Natural killer cell treated with Interleukin-12 subunit alpha and Interleukin-12 subunit beta and Interleukin-15 and Interleukin-18, amount 100 ng/mL, for 72 hours (primary cell): Measurements from ENCODE around the gene CSMD2. TPM values are rescaled to one million over a fixed set of nuclear protein-coding genes. Genes with fewer than 3 reads are reported as not detected.

Experiments
- ATAC-seq, 2 donors: fragments of 150-1000 bp; cut with Tn5 transposase in 1 of 2; sonication (Bioruptor Pico), chemical (Tn5 transposase) in 1 of 2; 2 replicates each; pipeline ENCODE4 v1.10.0; 2021
- DNase-seq: peaks from one replicate; pipeline ENCODE4 v3.0.0; 2022; ENCODE audit warnings: low spot score
- H3K27ac Mint-ChIP-seq, 2 donors: 1 replicate in 1 of 2; 2 replicates in 1 of 2; pipeline ENCODE4 v1.8.0; 2022; ENCODE audit warnings: mixed read lengths in 2 of 2, mild to moderate bottlenecking in 1 of 2, moderate library complexity in 1 of 2
- H3K27me3 Mint-ChIP-seq, 2 donors: 1 replicate in 1 of 2; 2 replicates in 1 of 2; pipeline ENCODE4 v1.8.0; 2022; ENCODE audit warnings: mixed read lengths in 2 of 2
- H3K36me3 Mint-ChIP-seq: one replicate; pipeline ENCODE4 v1.8.0; 2022; ENCODE audit warnings: mixed read lengths
- H3K4me1 Mint-ChIP-seq, 2 donors: 1 replicate in 1 of 2; 2 replicates in 1 of 2; pipeline ENCODE4 v1.8.0; 2022; ENCODE audit warnings: low read depth in 2 of 2, mixed read lengths in 2 of 2, mild to moderate bottlenecking in 1 of 2
- H3K4me3 Mint-ChIP-seq: one replicate; pipeline ENCODE4 v1.8.0; 2022; ENCODE audit warnings: mixed read lengths
- H3K9me3 Mint-ChIP-seq: 2 replicates; pipeline ENCODE4 v1.8.0; 2022; ENCODE audit warnings: mixed read lengths
- total RNA-seq, 2 donors: library from RNA; stranded (reverse); gene quantifications; one replicate each; pipeline ENCODE4 v1.2.3, GENCODE V29; 2022

Gene CSMD2
- total RNA-seq, 2 donors from 2014 or later = not detected

DNA sequence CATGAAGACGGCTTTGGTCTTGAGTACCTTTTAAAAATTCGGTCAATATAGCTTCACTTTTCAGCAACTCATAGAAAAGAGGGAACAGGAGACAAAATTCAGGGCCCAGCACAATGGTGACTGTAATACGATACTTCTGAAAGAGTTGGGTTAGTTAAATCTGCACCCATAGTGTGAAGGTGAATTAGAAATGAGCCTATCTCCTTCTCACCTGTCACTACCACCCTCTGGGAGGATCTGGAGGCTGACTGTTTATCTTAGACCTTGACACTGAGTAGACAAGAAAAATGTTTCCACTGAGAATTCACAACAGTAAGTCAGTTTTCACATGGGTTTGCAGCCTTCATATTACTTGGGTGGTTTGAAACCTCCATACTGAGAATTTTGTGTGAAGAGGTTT, 359.0 kb downstream of the CSMD2 start:
- Mint-ChIP-seq H3K9me3 (peaks cover 6% of the 10 kb centered on the region), H3K27me3 (peaks cover 16 to 25% of the 10 kb centered on the region in 2 donors), H3K36me3 (peaks cover 14% of the 10 kb centered on the region), H3K27ac (no peak overlapping the region), H3K4me3 (no peak overlapping the region), H3K4me1 (no peaks in the 10 kb centered on the region)
- no peak for ATAC-seq
- no peak for DNase-seq

DNA sequence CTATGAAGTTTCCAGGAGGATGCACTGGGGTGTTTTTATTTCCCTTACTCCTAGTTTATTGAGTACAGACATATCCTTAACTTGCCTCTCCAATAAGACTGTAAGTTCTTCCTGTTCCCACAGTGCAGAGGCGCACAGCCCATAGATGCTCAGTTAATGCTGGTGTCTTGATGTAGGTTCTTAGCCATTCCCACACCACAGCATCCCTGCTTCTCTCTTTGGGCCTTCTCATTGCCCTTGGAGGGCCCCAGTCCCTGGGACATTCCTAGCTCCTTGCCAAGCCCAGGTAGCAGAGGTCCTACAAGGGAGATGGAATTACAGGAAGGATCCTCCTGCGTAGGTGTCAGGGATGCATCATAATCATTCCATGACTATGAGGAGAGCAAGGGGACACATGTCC, 362.8 kb downstream of the CSMD2 start:
- no peak for DNase-seq
- Mint-ChIP-seq H3K9me3 (peaks cover 8% of the 10 kb centered on the region), H3K27me3 (peaks cover 17 to 22% of the 10 kb centered on the region in 2 donors), H3K36me3 (peaks cover 15% of the 10 kb centered on the region), H3K27ac (no peak overlapping the region), H3K4me1 (no peaks in the 10 kb centered on the region), H3K4me3 (no peak overlapping the region)
- ATAC-seq = no peak

GRCh38 chr1:33797849-33798248, 367.2 kb downstream of the CSMD2 start:
- Mint-ChIP-seq H3K36me3 (peaks cover 13% of the 10 kb centered on the region), H3K27me3 (peaks cover 14 to 24% of the 10 kb centered on the region in 2 donors), H3K4me1 (peaks cover 0 to 3% of the 10 kb centered on the region in 2 donors), H3K27ac (no peak overlapping the region), H3K4me3 (no peak overlapping the region), H3K9me3 (peaks cover 8% of the 10 kb centered on the region)
- ATAC-seq (no peak), DNase-seq (no peak)

GRCh38 chr1:33792651-33793050, 372.4 kb downstream of the CSMD2 start:
- Mint-ChIP-seq H3K36me3 (peaks cover 6% of the 10 kb centered on the region), H3K4me1 (peaks cover 0 to 7% of the 10 kb centered on the region in 2 donors), H3K9me3 (peaks cover 3% of the 10 kb centered on the region), H3K27ac (no peak overlapping the region), H3K4me3 (no peak overlapping the region), H3K27me3 (peaks cover 6 to 17% of the 10 kb centered on the region in 2 donors)
- DNase-seq (no peak), ATAC-seq (no peak)

DNA sequence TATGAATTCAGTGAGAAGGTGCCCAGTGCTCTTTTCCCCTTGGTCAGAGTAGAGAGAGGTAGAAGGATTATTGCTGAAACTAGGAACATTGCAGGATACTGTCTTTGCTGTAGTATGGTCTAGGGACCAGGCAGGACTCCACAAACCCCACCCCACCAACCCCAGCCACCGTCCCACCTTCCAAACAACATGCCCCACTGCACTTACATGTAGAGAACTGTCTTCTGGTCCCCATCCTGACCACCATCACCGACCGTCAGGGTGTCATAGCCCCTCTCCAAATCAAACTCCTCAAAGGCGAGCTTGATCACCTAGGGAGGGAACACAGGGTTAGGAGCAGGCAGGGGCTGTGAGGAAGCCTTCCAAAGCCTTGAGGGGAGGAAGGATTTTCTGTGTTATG, 372.8 kb downstream of the CSMD2 start:
- peaks cover 3% of the 10 kb centered on the region for H3K9me3 Mint-ChIP-seq
- no peak for ATAC-seq
- peaks cover 0 to 7% of the 10 kb centered on the region in 2 donors for H3K4me1 Mint-ChIP-seq
- no peak overlapping the region for H3K4me3 Mint-ChIP-seq
- no peak for DNase-seq
- peaks cover 4% of the 10 kb centered on the region for H3K36me3 Mint-ChIP-seq
- no peak overlapping the region for H3K27ac Mint-ChIP-seq
- H3K27me3 Mint-ChIP-seq = peaks cover 6 to 17% of the 10 kb centered on the region in 2 donors

- Mint-ChIP-seq H3K9me3 (no peaks in the 10 kb centered on the region), H3K4me3 (no peak overlapping the region), H3K36me3 (no peaks in the 10 kb centered on the region), H3K27ac (no peak overlapping the region), H3K27me3 (peaks cover 6 to 19% of the 10 kb centered on the region in 2 donors), H3K4me1 (peaks cover 0 to 7% of the 10 kb centered on the region in 2 donors)
- ATAC-seq (peak in 1 of 2 donors; percentile 58), DNase-seq (no peak)
These were observed 373.8 kb downstream of the CSMD2 start for GRCh38 chr1:33791251-33791650.

DNA sequence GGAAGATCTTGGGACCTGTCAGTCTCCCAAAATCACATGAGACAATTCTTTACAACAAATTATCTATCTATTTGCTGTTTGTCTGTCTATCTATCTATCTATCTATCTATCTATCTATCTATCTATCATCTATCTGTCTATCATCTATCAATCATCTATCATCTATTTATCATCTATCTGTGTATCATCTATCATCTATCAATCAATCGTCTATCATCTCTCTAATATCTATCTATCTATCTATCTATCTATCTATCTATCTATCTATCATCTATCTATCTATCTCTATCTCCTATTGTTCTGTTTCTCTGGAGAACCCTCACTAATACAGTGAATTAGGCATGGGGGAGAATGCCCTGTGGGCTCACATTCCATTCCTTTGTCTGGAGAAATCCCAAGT, 374.5 kb downstream of the CSMD2 start:
- Mint-ChIP-seq H3K4me1 (peaks cover 0 to 7% of the 10 kb centered on the region in 2 donors), H3K9me3 (no peaks in the 10 kb centered on the region), H3K27ac (no peak overlapping the region), H3K4me3 (no peak overlapping the region), H3K36me3 (no peaks in the 10 kb centered on the region), H3K27me3 (peaks cover 12 to 26% of the 10 kb centered on the region in 2 donors)
- ATAC-seq (no peak), DNase-seq (no peak)

DNA sequence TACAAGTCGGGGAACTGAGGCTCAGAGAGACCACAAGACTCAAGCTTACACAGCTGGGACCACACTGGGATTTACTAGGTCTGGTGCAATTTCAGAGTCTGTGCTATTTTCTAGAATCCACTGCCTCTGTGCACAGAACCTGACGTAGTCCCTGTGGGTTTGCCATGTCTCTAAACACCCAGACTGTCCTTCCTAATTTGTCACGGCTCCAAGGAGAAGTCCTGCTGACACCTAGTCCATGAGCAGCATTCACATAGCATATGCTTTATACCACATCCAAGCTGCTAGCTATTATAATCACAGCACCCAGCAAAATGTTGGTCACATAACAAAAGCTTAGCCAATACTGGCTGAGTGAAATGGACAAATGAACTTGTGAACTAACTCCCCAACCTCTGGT, 380.2 kb downstream of the CSMD2 start:
- Mint-ChIP-seq H3K36me3 (no peaks in the 10 kb centered on the region), H3K4me3 (no peak overlapping the region), H3K9me3 (no peaks in the 10 kb centered on the region), H3K27ac (no peak overlapping the region), H3K4me1 (no peaks in the 10 kb centered on the region), H3K27me3 (peaks cover 13 to 26% of the 10 kb centered on the region in 2 donors)
- DNase-seq (no peak), ATAC-seq (no peak)

DNA sequence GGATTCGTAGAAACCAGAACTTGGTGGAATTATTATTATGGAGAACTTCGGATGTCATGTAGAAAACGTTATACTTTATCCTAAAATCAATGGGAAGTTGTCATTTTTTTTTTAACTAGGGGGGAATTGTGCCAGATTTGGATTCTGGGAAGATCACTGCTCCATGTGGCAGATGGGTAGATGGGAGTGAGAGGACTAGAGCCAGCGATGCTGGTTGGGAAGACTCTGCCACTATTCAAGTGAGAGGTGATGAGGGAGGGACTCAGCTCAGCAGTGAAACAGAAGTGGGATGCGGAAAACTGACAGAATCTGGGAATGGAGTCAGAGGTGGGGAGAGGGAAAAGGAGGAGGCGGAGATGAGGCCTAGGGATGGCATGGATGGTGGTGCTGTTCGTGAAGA, 382.3 kb downstream of the CSMD2 start:
- no peak overlapping the region for H3K27ac Mint-ChIP-seq
- H3K27me3 Mint-ChIP-seq = peaks cover 15 to 32% of the 10 kb centered on the region in 2 donors
- no peak for DNase-seq
- ATAC-seq = no peak
- H3K4me1 Mint-ChIP-seq = no peaks in the 10 kb centered on the region
- H3K36me3 Mint-ChIP-seq = no peaks in the 10 kb centered on the region
- H3K9me3 Mint-ChIP-seq = no peaks in the 10 kb centered on the region
- no peak overlapping the region for H3K4me3 Mint-ChIP-seq

DNA sequence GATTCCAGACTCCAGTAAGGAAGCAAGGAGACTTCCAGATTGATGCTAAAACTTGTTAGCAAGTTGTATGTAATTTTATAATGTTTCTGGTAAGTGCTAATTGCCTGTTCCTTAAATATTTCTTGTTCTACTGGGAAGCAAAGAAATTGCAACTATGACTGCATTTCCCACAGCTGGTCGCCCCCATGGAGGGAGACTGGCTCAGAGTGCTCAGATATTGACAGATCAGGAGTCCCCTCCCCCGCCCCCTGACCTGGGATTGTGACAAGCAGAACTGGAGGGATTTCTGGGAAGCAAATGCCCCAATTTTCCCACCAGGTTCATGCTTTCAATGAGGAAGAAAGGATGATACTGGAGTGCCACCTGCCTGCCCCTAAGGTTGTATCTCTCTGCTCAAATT, 383.4 kb downstream of the CSMD2 start:
- ATAC-seq (no peak), DNase-seq (no peak)
- peaks cover 15 to 32% of the 10 kb centered on the region in 2 donors for H3K27me3 Mint-ChIP-seq
- H3K4me1 Mint-ChIP-seq = no peaks in the 10 kb centered on the region
- no peak overlapping the region for H3K4me3 Mint-ChIP-seq
- no peaks in the 10 kb centered on the region for H3K9me3 Mint-ChIP-seq
- no peaks in the 10 kb centered on the region for H3K36me3 Mint-ChIP-seq
- no peak overlapping the region for H3K27ac Mint-ChIP-seq

DNA sequence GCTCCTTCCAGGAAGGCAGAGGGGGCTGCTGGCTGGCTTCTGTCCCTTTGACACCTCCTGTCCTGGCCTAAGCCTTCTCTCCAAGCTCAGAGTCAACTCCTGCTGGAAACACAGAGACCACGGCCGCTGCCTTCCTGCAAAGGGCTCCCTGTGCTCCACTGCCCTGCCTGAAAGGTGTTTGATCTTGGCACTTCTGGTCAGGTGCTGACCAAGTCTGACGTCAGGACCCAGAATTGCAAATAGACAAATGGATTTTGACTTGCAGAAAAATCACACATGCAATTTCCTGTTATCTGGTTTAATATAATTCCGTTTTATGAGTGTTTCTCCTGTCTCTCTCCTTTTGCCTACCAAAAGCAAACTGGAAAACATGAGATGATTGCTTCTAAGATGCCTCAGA, 387.7 kb downstream of the CSMD2 start:
- Mint-ChIP-seq H3K36me3 (no peaks in the 10 kb centered on the region), H3K9me3 (no peaks in the 10 kb centered on the region)
- no peak for ATAC-seq

GRCh38 chr1:33768821-33769220, 396.2 kb downstream of the CSMD2 start:
- DNase-seq = no peak
- H3K9me3 Mint-ChIP-seq = no peaks in the 10 kb centered on the region
- H3K27me3 Mint-ChIP-seq = peaks cover 24 to 25% of the 10 kb centered on the region in 2 donors
- no peak for ATAC-seq
- H3K4me1 Mint-ChIP-seq = no peaks in the 10 kb centered on the region
- H3K4me3 Mint-ChIP-seq = no peak overlapping the region
- H3K36me3 Mint-ChIP-seq = no peaks in the 10 kb centered on the region
- no peak overlapping the region for H3K27ac Mint-ChIP-seq

More for the DNA sequence above, 387.7 kb downstream of the CSMD2 start:
- no peaks in the 10 kb centered on the region for H3K4me1 Mint-ChIP-seq
- H3K27ac Mint-ChIP-seq = no peak overlapping the region
- DNase-seq = no peak
- no peak overlapping the region for H3K4me3 Mint-ChIP-seq
- peaks cover 11 to 30% of the 10 kb centered on the region in 2 donors for H3K27me3 Mint-ChIP-seq

DNA sequence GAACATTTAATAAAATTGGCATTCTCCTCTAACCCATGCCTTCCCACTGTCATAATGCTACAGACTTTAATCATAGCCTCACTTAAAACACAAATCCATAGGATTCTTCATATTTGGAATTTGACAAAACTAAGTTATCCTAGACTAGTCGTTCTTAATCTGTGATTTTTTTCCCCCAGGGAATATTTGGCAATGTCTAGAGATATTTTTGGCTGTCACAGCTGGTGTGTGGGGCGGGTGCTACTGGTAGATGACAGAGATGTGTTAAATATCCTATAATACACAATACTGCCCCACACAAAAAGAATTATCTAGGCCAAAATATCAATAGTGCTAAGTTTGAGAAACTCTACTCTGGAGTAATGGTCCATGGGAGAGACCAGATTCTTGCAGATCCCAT, 396.9 kb downstream of the CSMD2 start:
- H3K9me3 Mint-ChIP-seq = no peaks in the 10 kb centered on the region
- no peak for ATAC-seq
- no peak overlapping the region for H3K27ac Mint-ChIP-seq

GRCh38 chr1:33764149-33764548, 400.9 kb downstream of the CSMD2 start:
- ATAC-seq (no peak), DNase-seq (no peak)
- Mint-ChIP-seq H3K9me3 (no peaks in the 10 kb centered on the region), H3K27ac (no peak overlapping the region), H3K27me3 (peaks cover 13 to 15% of the 10 kb centered on the region in 2 donors), H3K4me3 (no peak overlapping the region), H3K36me3 (no peaks in the 10 kb centered on the region), H3K4me1 (no peaks in the 10 kb centered on the region)

More for the DNA sequence above, 396.9 kb downstream of the CSMD2 start:
- Mint-ChIP-seq H3K4me3 (no peak overlapping the region), H3K36me3 (no peaks in the 10 kb centered on the region), H3K4me1 (no peaks in the 10 kb centered on the region), H3K27me3 (peaks cover 20% of the 10 kb centered on the region in 2 donors)
- no peak for DNase-seq

DNA sequence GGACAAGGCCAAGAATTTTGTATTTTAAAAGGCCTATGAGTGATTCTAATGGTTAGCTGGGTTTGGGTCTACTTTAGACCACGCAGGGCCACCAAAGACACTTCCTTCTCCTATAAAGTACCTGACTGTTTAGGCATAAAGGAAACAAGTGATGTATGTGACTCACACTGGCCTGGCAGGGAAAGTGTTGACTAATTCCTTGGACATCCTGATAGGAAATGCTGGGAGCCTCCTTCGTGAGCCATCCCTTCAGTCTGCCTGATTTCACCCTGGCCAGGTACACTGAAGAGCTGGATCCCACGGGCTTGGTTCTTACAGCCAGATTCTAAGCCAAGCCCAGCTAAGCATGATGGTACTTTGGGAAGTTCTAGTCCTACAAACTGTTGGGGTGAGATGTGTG, 401.6 kb downstream of the CSMD2 start:
- H3K27me3 Mint-ChIP-seq = peaks cover 9 to 18% of the 10 kb centered on the region in 2 donors
- no peak overlapping the region for H3K4me3 Mint-ChIP-seq
- DNase-seq = no peak
- no peak for ATAC-seq
- H3K36me3 Mint-ChIP-seq = no peaks in the 10 kb centered on the region
- H3K4me1 Mint-ChIP-seq = no peaks in the 10 kb centered on the region
- H3K9me3 Mint-ChIP-seq = peaks cover 3% of the 10 kb centered on the region
- H3K27ac Mint-ChIP-seq = no peak overlapping the region
